Subcutaneous abdominal adipose tissue (tissue), 5 donors: Measurements from ENCODE around the gene KLKB1.
"Not testable (repeated sequence)": the region's sequence is repeated elsewhere in the genome, so short reads cannot be mapped to it uniquely, and the experiment has no call there.

Experiments used
- H3K27ac ChIP-seq: one replicate; pipeline ENCODE4 v1.7.0; 2013; ENCODE audit warnings: low read depth, mild to moderate bottlenecking, inconsistent platforms, low read length, moderate library complexity
- H3K27me3 ChIP-seq, 5 donors: one replicate each; pipeline ENCODE4 v1.7.0; 2013; ENCODE audit warnings: low read length in 5 of 5, inconsistent platforms in 1 of 5; ENCODE audit not compliant: control insufficient read depth in 5 of 5, insufficient read depth in 4 of 5
- H3K36me3 ChIP-seq, 5 donors: one replicate each; pipeline ENCODE4 v1.7.0; 2013; ENCODE audit warnings: low read length in 5 of 5; ENCODE audit not compliant: control insufficient read depth in 5 of 5, insufficient read depth in 5 of 5
- H3K4me1 ChIP-seq, 5 donors: one replicate each; pipeline ENCODE4 v1.7.0; 2013; ENCODE audit warnings: low read length in 5 of 5, mild to moderate bottlenecking in 3 of 5, moderate library complexity in 1 of 5; ENCODE audit not compliant: control insufficient read depth in 5 of 5, insufficient read depth in 5 of 5
- H3K4me3 ChIP-seq, 5 donors: one replicate each; pipeline ENCODE4 v1.7.0; 2013; ENCODE audit warnings: low read length in 5 of 5, low read depth in 1 of 5
- H3K9ac ChIP-seq, 5 donors: one replicate each; pipeline ENCODE4 v1.7.0; 2013; ENCODE audit warnings: low read length in 5 of 5, mild to moderate bottlenecking in 4 of 5, moderate library complexity in 3 of 5
- H3K9me3 ChIP-seq, 5 donors: one replicate each; pipeline ENCODE4 v1.7.0; 2013; ENCODE audit warnings: low read length in 5 of 5; ENCODE audit not compliant: control insufficient read depth in 5 of 5
- donor health status: healthy.
- donor health status: healthy.
- donor health status: healthy.
- donor health status: healthy.
- donor health status: healthy.

Gene KLKB1

DNA sequence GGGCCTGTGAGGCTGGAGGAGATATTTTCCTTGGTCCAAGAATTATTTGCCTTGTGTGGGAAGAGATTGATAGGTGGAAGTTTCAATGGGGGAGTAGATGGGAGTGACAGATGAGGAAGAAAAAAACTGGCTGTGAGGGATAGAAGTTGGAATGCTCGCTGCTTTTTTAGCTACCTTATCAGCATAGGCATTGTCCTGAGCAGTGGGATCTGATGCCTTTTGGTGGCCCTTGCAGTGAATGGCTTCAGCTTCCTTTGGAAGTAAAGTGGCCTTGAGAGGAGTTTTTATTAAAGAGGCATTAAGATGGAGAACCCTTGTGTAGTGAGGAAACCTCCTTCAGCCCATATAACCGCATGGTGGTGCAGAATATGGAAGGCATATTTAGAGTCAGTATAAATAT is 16.0 kb downstream of the KLKB1 start:
- Histone ChIP-seq H3K9ac (no peak overlapping the region), H3K27me3 (no peaks in the 10 kb centered on the region), H3K4me3 (no peak overlapping the region), H3K9me3 (peaks cover 0 to 8% (median 0%) of the 10 kb centered on the region in 5 donors), H3K4me1 (no peaks in the 10 kb centered on the region), H3K27ac (no peak overlapping the region), H3K36me3 (no peaks in the 10 kb centered on the region)

DNA sequence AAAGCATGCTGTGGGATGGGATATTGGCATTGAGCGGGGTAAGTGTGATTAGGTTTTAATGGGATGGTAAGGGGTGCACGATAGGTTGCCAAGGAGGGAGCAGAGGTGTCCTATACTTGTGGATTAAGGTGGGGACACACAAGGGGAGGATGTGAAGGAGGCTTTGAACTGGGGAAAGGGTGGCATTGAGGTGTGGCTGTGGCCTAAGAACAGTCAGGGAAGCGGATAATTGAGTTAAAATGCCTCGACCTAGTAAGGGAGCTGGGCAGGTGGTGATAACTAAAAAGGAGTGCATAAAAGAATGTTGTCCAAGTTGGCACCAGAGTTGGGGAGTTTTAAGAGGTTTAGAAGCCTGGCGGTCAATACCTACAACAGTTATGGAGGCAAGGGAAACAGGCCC is 17.5 kb downstream of the KLKB1 start:
- no peaks in the 10 kb centered on the region for H3K27me3 ChIP-seq
- H3K9me3 ChIP-seq, result peaks cover 0 to 8% (median 0%) of the 10 kb centered on the region in 5 donors
- no peaks in the 10 kb centered on the region for H3K4me1 ChIP-seq
- no peak overlapping the region for H3K9ac ChIP-seq
- H3K27ac ChIP-seq, result no peak overlapping the region
- no peak overlapping the region for H3K4me3 ChIP-seq
- H3K36me3 ChIP-seq, result no peaks in the 10 kb centered on the region

- not testable (repeated sequence) for H3K9ac ChIP-seq, H3K4me1 ChIP-seq, H3K4me3 ChIP-seq, H3K27me3 ChIP-seq, H3K36me3 ChIP-seq, H3K27ac ChIP-seq, H3K9me3 ChIP-seq
Observed at GRCh38 chr4:186247062-186247752, 19.9 kb downstream of the KLKB1 start.

GRCh38 chr4:186248643-186249042 is 21.3 kb downstream of the KLKB1 start:
- Histone ChIP-seq H3K27ac (no peak overlapping the region), H3K36me3 (peaks cover 0 to 5% (median 0%) of the 10 kb centered on the region in 5 donors), H3K9me3 (peaks cover 0 to 8% (median 0%) of the 10 kb centered on the region in 5 donors), H3K4me3 (no peak overlapping the region), H3K27me3 (no peaks in the 10 kb centered on the region), H3K4me1 (no peaks in the 10 kb centered on the region), H3K9ac (no peak overlapping the region)

GRCh38 chr4:186249785-186250754 is 22.8 kb downstream of the KLKB1 start:
- H3K9ac ChIP-seq, result no peak overlapping the region
- no peak overlapping the region for H3K4me3 ChIP-seq
- no peaks in the 10 kb centered on the region for H3K27me3 ChIP-seq

GRCh38 chr4:186250760-186251159 is 23.5 kb downstream of the KLKB1 start:
- Histone ChIP-seq H3K4me1 (no peaks in the 10 kb centered on the region), H3K36me3 (peaks cover 0 to 5% (median 0%) of the 10 kb centered on the region in 5 donors), H3K27ac (no peak overlapping the region), H3K9me3 (no peaks in the 10 kb centered on the region), H3K9ac (no peak overlapping the region), H3K4me3 (no peak overlapping the region), H3K27me3 (no peaks in the 10 kb centered on the region)

More at GRCh38 chr4:186249785-186250754, 22.8 kb downstream of the KLKB1 start:
- peaks cover 0 to 3% (median 0%) of the 10 kb centered on the region in 5 donors for H3K9me3 ChIP-seq
- no peak overlapping the region for H3K27ac ChIP-seq
- H3K36me3 ChIP-seq, result peaks cover 0 to 5% (median 0%) of the 10 kb centered on the region in 5 donors
- no peaks in the 10 kb centered on the region for H3K4me1 ChIP-seq

- Histone ChIP-seq H3K36me3 (peaks cover 0 to 5% (median 0%) of the 10 kb centered on the region in 5 donors), H3K4me3 (no peak overlapping the region), H3K27ac (no peak overlapping the region), H3K27me3 (no peaks in the 10 kb centered on the region), H3K4me1 (peaks cover 0 to 6% (median 0%) of the 10 kb centered on the region in 5 donors), H3K9ac (no peak overlapping the region), H3K9me3 (no peaks in the 10 kb centered on the region)
Observed at GRCh38 chr4:186255122-186255521, 27.8 kb downstream of the KLKB1 start.

- Histone ChIP-seq H3K4me3 (no peak overlapping the region), H3K9me3 (no peaks in the 10 kb centered on the region), H3K9ac (no peak overlapping the region), H3K27me3 (no peaks in the 10 kb centered on the region), H3K27ac (no peak overlapping the region), H3K36me3 (no peaks in the 10 kb centered on the region), H3K4me1 (peaks cover 0 to 6% (median 0%) of the 10 kb centered on the region in 5 donors)
Observed at GRCh38 chr4:186258216-186258811, 31.0 kb downstream of the KLKB1 start.

DNA sequence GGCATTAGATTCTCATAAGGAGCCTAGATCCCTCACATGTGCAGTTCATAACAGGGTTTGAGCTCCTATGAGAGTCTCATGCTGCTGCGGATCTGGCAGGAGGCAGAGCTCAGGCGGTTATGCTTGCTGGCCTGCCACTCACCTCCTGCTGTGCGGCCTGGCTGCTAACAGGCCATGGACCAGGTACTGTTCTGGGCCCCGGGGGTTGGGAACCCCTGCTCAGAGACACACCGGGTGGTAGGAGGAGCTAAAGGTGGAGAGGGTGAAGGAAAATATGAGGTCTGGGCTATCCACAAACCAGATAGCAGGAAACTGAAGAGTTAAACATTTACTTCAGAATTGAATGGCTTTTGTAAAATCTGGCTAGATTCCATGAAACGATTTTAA is 32.8 kb downstream of the KLKB1 start:
- no peak overlapping the region for H3K27ac ChIP-seq
- no peak overlapping the region for H3K4me3 ChIP-seq
- H3K4me1 ChIP-seq, result peaks cover 0 to 6% (median 0%) of the 10 kb centered on the region in 5 donors
- no peaks in the 10 kb centered on the region for H3K27me3 ChIP-seq
- no peaks in the 10 kb centered on the region for H3K9me3 ChIP-seq
- H3K9ac ChIP-seq, result no peak overlapping the region
- H3K36me3 ChIP-seq, result no peaks in the 10 kb centered on the region
